HG03520 (cell line): ENCODE data around the gene LRCH2.
"Not testable (repeated sequence)": the region's sequence is repeated elsewhere in the genome, so short reads cannot be mapped to it uniquely, and the experiment has no call there.

Experiments used
- ATAC-seq: cut with Tn5 transposase; IDR thresholded peaks from one replicate; pipeline ENCODE4 v1.9.1; 2021; ENCODE audit warnings: mild to moderate bottlenecking, moderate library complexity; ENCODE audit not compliant: unreplicated experiment

The LRCH2 gene

GRCh38 chrX:115209547-115209946 lies 24.3 kb downstream of the LRCH2 start:
- ATAC-seq, result not testable (repeated sequence)

GRCh38 chrX:115204040-115204439 lies 29.9 kb downstream of the LRCH2 start:
- ATAC-seq, result no peak

GRCh38 chrX:115192244-115192700 lies 41.6 kb downstream of the LRCH2 start:
- ATAC-seq, result no peak

GRCh38 chrX:115191490-115192243 lies 42.2 kb downstream of the LRCH2 start:
- ATAC-seq, result no peak

GRCh38 chrX:115190636-115191489 lies 43.0 kb downstream of the LRCH2 start:
- ATAC-seq, result no peak

GRCh38 chrX:115189646-115190635 lies 44.0 kb downstream of the LRCH2 start:
- ATAC-seq, result no peak

GRCh38 chrX:115189110-115189509 lies 44.8 kb downstream of the LRCH2 start, which contains the start of gene RBMXL3:
TSS of gene RBMXL3 (plus strand) at chrX:115189410. CDS start at chrX:115189442, 32 bp downstream.
- ATAC-seq, result no peak

- ATAC-seq, result no peak
These were observed 49.9 kb downstream of the LRCH2 start for GRCh38 chrX:115183980-115184379.

- ATAC-seq, result no peak
These were observed 55.4 kb downstream of the LRCH2 start for GRCh38 chrX:115178473-115178872.

GRCh38 chrX:115177932-115178331 lies 56.0 kb downstream of the LRCH2 start:
- no peak for ATAC-seq

GRCh38 chrX:115174548-115174947 lies 59.3 kb downstream of the LRCH2 start:
- ATAC-seq, result no peak

- no peak for ATAC-seq
These were observed 60.7 kb downstream of the LRCH2 start for GRCh38 chrX:115173181-115173580.

GRCh38 chrX:115147220-115147619 lies 86.7 kb downstream of the LRCH2 start:
- ATAC-seq, result no peak

- no peak for ATAC-seq
These were observed 91.8 kb downstream of the LRCH2 start for GRCh38 chrX:115142057-115142456.

- ATAC-seq, result no peak
These were observed 95.9 kb downstream of the LRCH2 start for GRCh38 chrX:115138040-115138439.

GRCh38 chrX:115134382-115134781 lies 99.5 kb downstream of the LRCH2 start:
- no peak for ATAC-seq

- ATAC-seq, result no peak
These were observed 121.5 kb downstream of the LRCH2 start for GRCh38 chrX:115112411-115112810.

- ATAC-seq, result no peak
These were observed 135.0 kb downstream of the LRCH2 start for GRCh38 chrX:115098897-115099296.

- ATAC-seq, result no peak
These were observed 140.7 kb downstream of the LRCH2 start for GRCh38 chrX:115093191-115093590.

- ATAC-seq, result no peak
These were observed 144.5 kb downstream of the LRCH2 start for GRCh38 chrX:115089419-115089818.

GRCh38 chrX:115068896-115069295 lies 165.0 kb downstream of the LRCH2 start:
- no peak for ATAC-seq
